ENCODE measurements around the gene BCR.

The BCR gene

GRCh38 chr22:23177197-23177596, 3.1 kb upstream of the BCR start:
- DNase-seq (ENCODE audit: low read depth) = no peak

- DNase-seq (ENCODE audit: low read depth) = no peak
Observed at GRCh38 chr22:23178512-23179254, 1.6 kb upstream of the BCR start.

- DNase-seq (ENCODE audit: low read depth) = no peak
Observed at GRCh38 chr22:23179381-23180299, 669 bp upstream of the BCR start.

- DNase-seq (ENCODE audit: low read depth) = no peak
Observed at GRCh38 chr22:23180893-23181720, 798 bp downstream of the BCR start.

- no peak for DNase-seq (ENCODE audit: low read depth)
Observed at GRCh38 chr22:23181721-23182308, 1.5 kb downstream of the BCR start.

- DNase-seq (ENCODE audit: low read depth) = no peak
Observed at GRCh38 chr22:23182309-23183060, 2.2 kb downstream of the BCR start.

- DNase-seq (ENCODE audit: low read depth) = no peak
Observed at GRCh38 chr22:23183061-23183698, 2.9 kb downstream of the BCR start.

- no peak for DNase-seq (ENCODE audit: low read depth)
Observed at GRCh38 chr22:23184100-23184763, 3.9 kb downstream of the BCR start.

GRCh38 chr22:23184764-23185113, 4.4 kb downstream of the BCR start:
- DNase-seq (ENCODE audit: low read depth) = no peak

- no peak for DNase-seq (ENCODE audit: low read depth)
Observed at GRCh38 chr22:23187211-23187610, 6.9 kb downstream of the BCR start.

GRCh38 chr22:23187871-23188700, 7.8 kb downstream of the BCR start:
- no peak for DNase-seq (ENCODE audit: low read depth)

GRCh38 chr22:23190526-23190925, 10.2 kb downstream of the BCR start:
- no peak for DNase-seq (ENCODE audit: low read depth)

GRCh38 chr22:23192133-23192532, 11.8 kb downstream of the BCR start:
- no peak for DNase-seq (ENCODE audit: low read depth)

- no peak for DNase-seq (ENCODE audit: low read depth)
Observed at GRCh38 chr22:23192558-23192957, 12.2 kb downstream of the BCR start.

- no peak for DNase-seq (ENCODE audit: low read depth)
Observed at GRCh38 chr22:23193196-23193827, 13.0 kb downstream of the BCR start.

GRCh38 chr22:23193882-23194281, 13.6 kb downstream of the BCR start:
- no peak for DNase-seq (ENCODE audit: low read depth)

- DNase-seq (ENCODE audit: low read depth) = no peak
Observed at GRCh38 chr22:23196165-23196564, 15.9 kb downstream of the BCR start.

- no peak for DNase-seq (ENCODE audit: low read depth)
Observed at GRCh38 chr22:23197836-23198235, 17.5 kb downstream of the BCR start.

- no peak for DNase-seq (ENCODE audit: low read depth)
Observed at GRCh38 chr22:23199159-23199558, 18.9 kb downstream of the BCR start.
